ENCODE measurements around the gene TMEM63C.

The TMEM63C gene

DNA sequence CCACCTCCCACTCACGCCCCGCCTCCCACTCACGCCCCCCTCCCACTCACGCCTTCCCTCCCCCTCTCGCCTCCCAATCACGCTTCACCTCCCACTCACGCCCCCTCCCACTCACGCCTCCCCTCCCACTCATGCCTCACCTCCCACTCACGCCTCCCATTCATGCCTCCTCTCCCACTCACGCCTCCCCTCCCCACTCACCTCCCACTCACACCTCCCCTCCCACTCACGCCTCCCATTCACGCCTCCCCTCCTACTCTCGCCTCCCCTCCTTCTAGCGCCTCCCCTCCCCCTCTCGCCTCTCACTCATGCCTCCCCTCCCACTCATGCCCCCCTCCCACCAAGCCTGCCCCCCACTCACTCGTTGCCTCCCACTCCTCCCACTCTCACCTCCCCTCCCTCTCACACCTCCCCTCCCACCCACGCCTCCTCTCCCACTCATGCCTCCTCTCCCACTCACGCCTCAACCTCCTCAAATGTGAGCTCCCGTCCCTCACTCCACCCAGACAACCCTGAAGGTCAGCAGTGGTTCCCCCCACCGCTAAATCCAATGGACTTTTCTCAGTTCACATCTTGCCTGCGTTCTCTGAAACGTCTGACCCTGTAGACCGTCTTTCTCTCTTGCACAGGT lies 39.8 kb downstream of the TMEM63C start:
- DNase-seq (ENCODE audit: low spot score), result no peak

DNA sequence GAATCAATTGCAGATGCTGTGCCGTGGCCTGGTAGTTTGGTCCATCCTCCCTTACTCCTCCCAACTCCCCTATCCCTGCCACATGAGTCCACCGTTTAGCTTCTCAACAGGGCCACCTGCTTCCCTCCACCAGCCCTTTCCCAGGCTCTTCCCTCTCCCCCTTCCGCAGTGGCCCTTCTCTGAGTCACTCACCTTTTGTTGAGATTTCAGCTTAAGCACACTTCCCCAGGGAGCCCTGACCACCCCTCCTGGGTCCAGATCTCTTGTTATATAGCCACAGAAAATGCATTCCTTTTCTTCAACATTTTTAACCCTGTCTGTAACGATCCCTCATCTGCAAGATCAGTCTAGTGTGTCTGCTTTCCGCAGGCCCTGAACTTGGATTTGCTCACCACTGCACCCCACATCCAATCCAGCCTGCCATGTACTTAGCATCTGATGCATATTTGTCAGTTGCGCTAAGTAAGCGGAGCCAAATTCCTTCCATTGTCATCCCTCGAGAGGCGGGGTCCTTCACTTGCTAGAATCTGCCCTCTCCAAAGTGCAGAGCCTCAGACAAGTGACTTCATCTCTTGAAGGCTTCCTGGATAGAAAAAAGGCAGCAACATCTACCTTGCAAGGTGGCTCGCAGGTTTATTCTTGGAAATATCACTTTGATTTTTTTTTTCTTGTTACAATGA lies 41.1 kb downstream of the TMEM63C start:
- DNase-seq (ENCODE audit: low spot score), result no peak

DNA sequence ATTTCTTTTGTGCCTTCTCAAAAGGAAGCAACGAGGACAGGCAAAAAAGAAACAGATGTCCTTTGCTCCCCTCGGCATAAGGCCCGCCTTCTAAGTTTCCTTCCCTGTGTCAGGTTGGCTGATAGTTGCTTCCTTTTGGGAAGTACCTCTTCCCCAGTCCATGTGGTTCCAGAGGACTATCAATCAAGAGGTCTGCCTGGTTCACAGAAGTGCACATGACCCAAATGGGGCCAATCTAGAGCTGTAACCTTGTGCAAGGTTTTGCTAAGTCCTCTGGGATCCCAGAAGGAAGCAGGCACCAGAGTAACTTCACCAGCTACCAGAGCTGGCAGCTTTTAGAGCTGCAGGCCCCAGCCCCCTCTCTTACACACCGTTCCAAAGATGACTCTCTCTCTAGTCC lies 42.6 kb downstream of the TMEM63C start:
- no peak for DNase-seq (ENCODE audit: low spot score)

GRCh38 chr14:77225254-77225653 lies 43.7 kb downstream of the TMEM63C start:
- no peak for DNase-seq (ENCODE audit: low spot score)

GRCh38 chr14:77225892-77226557 lies 44.4 kb downstream of the TMEM63C start:
- no peak for DNase-seq (ENCODE audit: low spot score)

- no peak for DNase-seq (ENCODE audit: low spot score)
These were observed 46.5 kb downstream of the TMEM63C start for GRCh38 chr14:77228056-77228455.

- no peak for DNase-seq (ENCODE audit: low spot score)
These were observed 49.3 kb downstream of the TMEM63C start for GRCh38 chr14:77230914-77231313.

DNA sequence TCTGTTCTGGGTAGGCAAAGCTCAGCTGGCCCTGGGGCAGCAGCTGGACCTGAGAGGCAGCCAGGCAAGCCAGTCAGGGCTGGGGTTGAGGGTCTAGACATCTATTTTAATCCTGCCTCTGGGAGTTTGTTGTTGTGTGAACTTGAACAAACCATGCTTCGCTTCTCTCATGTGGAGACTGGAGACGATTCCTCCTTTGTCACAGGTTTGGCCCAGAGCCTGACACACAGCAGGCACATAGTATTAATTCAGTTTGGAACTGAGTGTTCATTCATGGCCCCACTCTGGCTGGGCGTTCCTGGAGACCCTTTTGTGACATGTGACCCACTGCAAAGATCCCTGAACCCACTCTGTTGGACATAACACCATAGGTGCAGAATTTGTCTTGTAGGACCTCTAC lies 50.1 kb downstream of the TMEM63C start:
- no peak for DNase-seq (ENCODE audit: low spot score)

DNA sequence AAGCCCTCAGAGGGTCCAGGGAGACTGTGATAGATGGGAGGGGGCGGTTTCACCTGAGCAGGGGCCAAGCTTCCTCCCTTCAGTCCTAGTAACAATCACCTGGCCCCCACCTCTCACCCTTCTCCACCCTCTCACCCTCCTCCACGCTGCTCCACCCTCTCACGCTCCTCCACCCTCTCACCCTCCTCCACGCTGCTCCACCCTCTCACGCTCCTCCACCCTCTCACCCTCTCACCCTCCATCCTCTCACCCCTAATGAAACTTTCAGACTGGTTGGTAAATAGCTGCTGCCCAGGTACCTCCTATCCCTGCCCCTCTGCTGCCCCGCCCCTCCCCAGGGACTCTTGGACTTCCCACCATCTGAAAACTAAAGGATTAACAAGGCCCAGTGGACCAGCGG lies 55.2 kb downstream of the TMEM63C start:
- no peak for DNase-seq (ENCODE audit: low spot score)

GRCh38 chr14:77238356-77238755 lies 56.8 kb downstream of the TMEM63C start:
- DNase-seq (ENCODE audit: low spot score), result no peak

- DNase-seq (ENCODE audit: low spot score), result no peak
These were observed 57.4 kb downstream of the TMEM63C start for GRCh38 chr14:77238996-77239395.

- no peak for DNase-seq (ENCODE audit: low spot score)
These were observed 57.8 kb downstream of the TMEM63C start for GRCh38 chr14:77239412-77239811.

DNA sequence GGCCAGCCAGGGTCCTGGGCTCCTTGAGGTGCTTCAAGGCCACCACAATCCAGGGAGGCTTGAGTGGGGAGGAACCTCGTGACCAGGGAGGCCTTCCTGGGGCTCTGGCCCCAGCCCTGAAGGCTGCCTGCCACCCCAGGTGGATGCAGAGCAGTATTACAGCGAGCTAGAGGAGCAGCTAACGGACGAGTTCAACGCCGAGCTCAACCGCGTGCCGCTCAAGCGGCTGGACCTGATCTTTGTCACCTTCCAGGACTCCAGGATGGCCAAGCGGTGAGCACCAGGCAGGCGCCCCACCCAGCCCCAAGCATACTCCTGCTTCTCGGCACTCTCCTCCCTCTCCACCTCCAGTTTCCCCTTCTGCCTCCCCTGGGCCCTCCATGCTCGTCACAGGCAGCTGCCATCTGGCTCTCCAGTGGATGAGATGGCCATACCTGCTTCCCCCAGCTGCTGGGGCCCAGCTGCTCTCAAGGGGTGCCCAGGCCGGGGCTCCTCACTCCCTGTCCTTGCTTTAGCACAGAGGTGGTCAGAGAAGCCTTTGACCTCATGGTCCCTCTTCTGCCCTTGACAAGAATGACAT lies 58.8 kb downstream of the TMEM63C start:
- DNase-seq (ENCODE audit: low spot score), result no peak

DNA sequence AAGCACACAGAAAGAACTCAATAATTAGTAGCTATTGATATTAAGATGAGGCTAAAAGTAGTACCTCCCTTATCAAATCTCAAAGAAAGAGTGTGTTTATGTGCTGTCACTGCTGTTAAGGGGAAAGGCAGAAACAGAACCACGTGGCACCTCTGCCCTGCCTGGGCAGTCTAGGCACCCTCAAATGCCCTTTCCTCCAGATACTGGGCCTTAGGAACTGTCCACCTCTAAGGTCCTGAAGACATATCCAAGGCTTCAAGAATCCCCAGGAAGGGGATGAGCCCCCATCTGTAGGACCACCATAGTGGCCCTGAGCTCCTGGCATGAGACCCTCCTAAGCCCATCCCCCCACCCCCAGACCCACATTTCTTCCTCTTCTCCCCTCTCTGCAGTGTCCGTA lies 60.4 kb downstream of the TMEM63C start:
- no peak for DNase-seq (ENCODE audit: low spot score)

DNA sequence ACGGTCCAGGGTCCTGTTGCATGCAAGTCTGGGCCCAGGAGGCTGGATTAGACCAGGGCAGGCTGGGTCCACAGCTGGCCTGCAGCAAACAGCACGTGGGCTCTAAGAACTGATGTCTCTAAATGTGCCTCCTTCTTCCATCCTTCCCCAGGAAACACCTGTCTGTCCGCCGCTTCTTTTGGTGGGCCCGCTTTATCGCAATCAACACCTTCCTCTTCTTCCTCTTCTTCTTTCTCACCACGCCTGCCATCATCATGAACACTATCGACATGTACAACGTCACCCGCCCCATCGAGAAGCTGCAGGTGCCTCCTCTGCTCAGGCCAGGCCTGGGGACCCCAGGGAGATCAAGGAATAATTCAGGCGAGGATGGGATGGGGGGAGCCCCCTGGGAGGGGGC lies 61.2 kb downstream of the TMEM63C start:
- DNase-seq (ENCODE audit: low spot score), result no peak

DNA sequence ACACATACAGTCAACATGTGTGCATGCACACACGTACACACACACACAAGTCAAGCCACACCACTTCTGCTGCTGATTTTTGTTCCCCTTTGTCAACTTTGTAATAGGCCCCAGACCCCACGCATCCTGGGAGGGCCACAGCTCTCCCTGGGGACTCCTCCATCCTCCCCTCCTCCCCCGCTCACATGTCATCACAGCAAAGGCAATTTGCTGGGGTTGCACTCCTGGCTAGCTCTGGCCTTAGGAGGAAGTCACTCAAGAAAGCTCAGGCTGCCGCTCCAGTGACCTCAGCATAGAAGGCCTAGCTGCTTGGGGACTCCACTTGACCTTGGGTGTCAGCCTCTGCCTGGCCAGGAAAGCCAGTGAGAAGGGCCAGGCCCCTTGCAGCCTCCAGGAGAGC lies 62.3 kb downstream of the TMEM63C start:
- no peak for DNase-seq (ENCODE audit: low spot score)

DNA sequence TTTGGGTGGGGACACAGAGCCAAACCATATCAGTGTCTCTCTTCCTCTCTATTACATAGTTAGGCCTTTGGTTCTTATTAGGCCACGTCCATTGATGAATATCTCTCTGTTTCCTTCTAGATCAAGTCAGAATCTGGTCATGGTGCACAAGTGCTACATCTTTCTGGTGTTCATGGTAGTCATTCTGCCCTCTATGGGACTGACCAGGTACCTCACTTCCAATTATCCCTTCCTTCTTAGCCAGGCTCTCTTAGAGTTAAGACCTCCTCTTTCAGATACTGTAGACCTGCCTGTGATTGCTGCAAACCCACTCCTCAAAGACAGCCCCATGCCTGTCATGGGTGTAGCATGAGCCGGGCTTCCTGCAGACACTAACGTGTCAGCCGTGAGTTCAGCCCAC lies 64.2 kb downstream of the TMEM63C start:
- no peak for DNase-seq (ENCODE audit: low spot score)

DNA sequence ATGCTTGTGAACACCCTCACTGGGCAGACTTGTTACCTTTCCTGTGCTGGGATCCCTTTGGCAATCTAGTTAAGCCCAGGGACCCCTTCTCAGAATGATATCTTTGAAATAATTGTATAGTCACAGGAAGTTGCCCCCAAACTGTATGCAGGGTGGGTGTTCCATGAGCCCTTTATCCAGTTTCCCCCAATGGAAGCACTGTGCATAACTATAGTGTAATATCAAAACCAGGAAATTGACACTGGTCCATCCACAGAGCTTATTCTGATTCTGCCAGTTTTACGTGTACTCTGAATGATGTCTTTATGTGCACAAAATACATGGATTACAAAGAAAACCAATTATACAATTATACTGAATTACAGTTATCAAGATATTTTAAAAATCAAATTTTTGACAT lies 65.2 kb downstream of the TMEM63C start:
- no peak for DNase-seq (ENCODE audit: low spot score)

DNA sequence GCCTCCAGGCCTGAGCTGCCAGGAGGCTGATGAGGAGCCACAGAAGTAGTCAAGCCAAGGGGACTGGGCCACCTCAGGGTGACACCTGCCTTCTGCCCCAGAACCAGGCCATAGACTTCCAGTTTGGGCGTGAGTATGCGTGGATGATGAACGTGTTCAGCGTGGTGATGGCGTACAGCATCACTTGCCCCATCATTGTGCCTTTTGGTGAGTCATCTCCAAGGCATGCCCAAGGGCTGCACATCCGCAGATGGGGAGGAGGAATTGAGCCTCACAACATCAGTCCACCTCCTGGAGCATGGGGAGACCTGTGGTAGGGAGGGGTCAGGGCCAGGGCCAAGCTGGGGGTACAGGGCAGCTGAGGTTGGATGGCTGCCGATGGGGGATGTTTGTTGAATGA lies 67.1 kb downstream of the TMEM63C start:
- no peak for DNase-seq (ENCODE audit: low spot score)

- DNase-seq (ENCODE audit: low spot score), result no peak
These were observed 67.7 kb downstream of the TMEM63C start for GRCh38 chr14:77249286-77249685.

- no peak for DNase-seq (ENCODE audit: low spot score)
These were observed 69.3 kb downstream of the TMEM63C start for GRCh38 chr14:77250927-77251326.

- DNase-seq (ENCODE audit: low spot score), result no peak
These were observed 70.3 kb downstream of the TMEM63C start for GRCh38 chr14:77251870-77252269.
